Measurements from ENCODE around the gene NOP16.

NOP16 gene

GRCh38 chr5:176388444-176389134 lies at the start of gene NOP16, which contains the start of gene HIGD2A:
NOP16 (minus strand) TSS chr5:176388598; CDS start chr5:176388539, 59 bp downstream.
HIGD2A (plus strand) TSS chr5:176388751; CDS start chr5:176388820, 69 bp downstream.
- in situ Hi-C loops (cut with HindIII; ENCODE audit: low sequenced_read_pairs), result no loop called here
- H3K4me3 ChIP-seq (ENCODE audit: low read depth, low read length), result peak within 1 kb of the TSS; percentile 91
- TF ChIP-seq CTCF (IDR thresholded peaks at IDR 0.05; ENCODE audit: low read depth, low read length), result no peak
- peak; percentile 99 for DNase-seq (ENCODE audit: low read depth, low spot score)

- peak; percentile 22 for DNase-seq (ENCODE audit: low read depth, low spot score)
- no peak overlapping the region for H3K4me3 ChIP-seq (ENCODE audit: low read depth, low read length)
- in situ Hi-C loops (cut with HindIII; ENCODE audit: low sequenced_read_pairs), result no loop called here
- no peak for TF ChIP-seq CTCF (IDR thresholded peaks at IDR 0.05; ENCODE audit: low read depth, low read length)
Observed at GRCh38 chr5:176436656-176437055, 48.3 kb upstream of the NOP16 start.

GRCh38 chr5:176432707-176433106 lies 44.3 kb upstream of the NOP16 start:
- no peak overlapping the region for H3K4me3 ChIP-seq (ENCODE audit: low read depth, low read length)
- no peak for TF ChIP-seq CTCF (IDR thresholded peaks at IDR 0.05; ENCODE audit: low read depth, low read length)
- in situ Hi-C loops (cut with HindIII; ENCODE audit: low sequenced_read_pairs), result no loop called here
- no peak for DNase-seq (ENCODE audit: low read depth, low spot score)

- no peak for TF ChIP-seq CTCF (IDR thresholded peaks at IDR 0.05; ENCODE audit: low read depth, low read length)
- no peak for DNase-seq (ENCODE audit: low read depth, low spot score)
- H3K4me3 ChIP-seq (ENCODE audit: low read depth, low read length), result no peak overlapping the region
- in situ Hi-C loops (cut with HindIII; ENCODE audit: low sequenced_read_pairs), result no loop called here
Observed at GRCh38 chr5:176429972-176430371, 41.6 kb upstream of the NOP16 start.

- TF ChIP-seq CTCF (IDR thresholded peaks at IDR 0.05; ENCODE audit: low read depth, low read length), result no peak
- H3K4me3 ChIP-seq (ENCODE audit: low read depth, low read length), result no peak overlapping the region
- no peak for DNase-seq (ENCODE audit: low read depth, low spot score)
- in situ Hi-C loops (cut with HindIII; ENCODE audit: low sequenced_read_pairs), result no loop called here
Observed at GRCh38 chr5:176427971-176428370, 39.6 kb upstream of the NOP16 start.

GRCh38 chr5:176426876-176427275 lies 38.5 kb upstream of the NOP16 start:
- no peak for TF ChIP-seq CTCF (IDR thresholded peaks at IDR 0.05; ENCODE audit: low read depth, low read length)
- no peak overlapping the region for H3K4me3 ChIP-seq (ENCODE audit: low read depth, low read length)
- in situ Hi-C loops (cut with HindIII; ENCODE audit: low sequenced_read_pairs), result no loop called here
- no peak for DNase-seq (ENCODE audit: low read depth, low spot score)
